Endothelial cell of umbilical vein (primary cell): ENCODE measurements around the gene WDR86. TPM values are rescaled to one million over a fixed set of nuclear protein-coding genes. Genes with fewer than 3 reads are reported as not detected.

Experiments used
- BruUV-seq: library from RNA; stranded (reverse); fragments of 400-500 nt; replicated peaks from 2 replicates; lab custom pipeline; 2021; lab: Mats Ljungman, UMichigan
- CTCF ChIA-PET: fragments of 300-600, 350-600 bp; sonication (Branson Sonifier 250); formaldehyde crosslinking; loops from one replicate; lab custom pipeline; 2021; ENCODE audit warnings: antibody characterized with exemption, inconsistent platforms; lab: Charles Lee
- POLR2A ChIA-PET: fragments of 300-600, 350-600 bp; sonication (Branson Sonifier 250); formaldehyde crosslinking; loops from one replicate; lab custom pipeline; 2021; ENCODE audit warnings: antibody characterized with exemption, inconsistent platforms; lab: Charles Lee
- DNase-seq: peaks from one replicate; pipeline ENCODE4 v3.0.0-alpha.2; 2011; ENCODE audit warnings: low read depth, low spot score
- FAIRE-seq: peaks from 2 replicates; lab custom pipeline; 2011; peaks lifted over from hg19 to GRCh38; lab: Jason Lieb, UNC
- H2AFZ ChIP-seq: 2 replicates; pipeline ENCODE4 v1.6.0; 2012; ENCODE audit warnings: low read depth, low read length, control low read depth, inconsistent platforms
- H3K27ac ChIP-seq: 2 replicates; pipeline ENCODE4 v1.5.1; 2011; ENCODE audit warnings: low read depth, mild to moderate bottlenecking, control low read depth, low read length, moderate library complexity; ENCODE audit not compliant: insufficient read depth
- H3K27me3 ChIP-seq, 2 experiments: 2 replicates each; pipeline versions ENCODE4 v1.6.0 to v1.6.1; 2011; ENCODE audit warnings: low read length in 2 of 2, mixed read lengths in 1 of 2; ENCODE audit not compliant: control insufficient read depth in 2 of 2, insufficient read depth in 2 of 2
- H3K36me3 ChIP-seq, 2 experiments: 2 replicates in 1 of 2; 3 replicates in 1 of 2; pipeline ENCODE4 v1.5.1; 2011; ENCODE audit warnings: low read length in 2 of 2, mild to moderate bottlenecking in 1 of 2, moderate library complexity in 1 of 2; ENCODE audit not compliant: control insufficient read depth in 2 of 2, insufficient read depth in 2 of 2; ENCODE audit errors: extremely low read depth in 1 of 2
- H3K4me1 ChIP-seq: 3 replicates; pipeline ENCODE4 v1.5.1; 2011; ENCODE audit warnings: mild to moderate bottlenecking, low read length; ENCODE audit not compliant: control insufficient read depth, insufficient read depth; ENCODE audit errors: extremely low read depth
- H3K4me2 ChIP-seq: 2 replicates; pipeline ENCODE4 v1.6.1; 2011; ENCODE audit warnings: low read length, control low read depth, mixed read lengths; ENCODE audit not compliant: insufficient read depth
- H3K4me3 ChIP-seq, 3 experiments: fragments of 200-600 bp in 1 of 3; sonication (generic), shearing (Covaris generic) in 1 of 3; replicated peaks in 1 of 3; 2 replicates each; pipeline ENCODE4 v1.5.1; 2011 to 2016; ENCODE audit warnings: control low read depth in 3 of 3, low read length in 3 of 3, mild to moderate bottlenecking in 2 of 3, inconsistent platforms in 1 of 3, low read depth in 1 of 3, moderate library complexity in 1 of 3; ENCODE audit not compliant: insufficient read depth in 1 of 3
- H3K79me2 ChIP-seq: 2 replicates; pipeline ENCODE4 v1.6.0; 2012; ENCODE audit warnings: low read length, inconsistent platforms; ENCODE audit not compliant: control insufficient read depth, insufficient read depth
- H3K9ac ChIP-seq: replicated peaks from 2 replicates; pipeline ENCODE3; 2011; ENCODE audit warnings: low read length, control low read depth; ENCODE audit not compliant: insufficient read depth; ENCODE audit errors: extremely low read depth
- H3K9me1 ChIP-seq: replicated peaks from 3 replicates; pipeline ENCODE4 v1.6.0; 2011; ENCODE audit warnings: mild to moderate bottlenecking, low read length; ENCODE audit not compliant: control insufficient read depth, insufficient read depth; ENCODE audit errors: extremely low read depth
- H3K9me3 ChIP-seq: replicated peaks from 2 replicates; pipeline ENCODE4 v1.5.1; 2012; ENCODE audit warnings: low read length, inconsistent platforms; ENCODE audit not compliant: control insufficient read depth, insufficient read depth
- H4K20me1 ChIP-seq: replicated peaks from 2 replicates; pipeline ENCODE3; 2011; ENCODE audit warnings: mild to moderate bottlenecking, low read length; ENCODE audit not compliant: control insufficient read depth, insufficient read depth; ENCODE audit errors: extremely low read depth
- CTCF ChIP-seq, 2 donors: IDR thresholded peaks; 1 replicate in 1 of 2; 2 replicates in 1 of 2; pipeline ENCODE4 v1.5.1; 2011; ENCODE audit warnings: low read length in 2 of 2, mild to moderate bottlenecking in 2 of 2, moderate library complexity in 2 of 2, control low read depth in 1 of 2, inconsistent platforms in 1 of 2, low read depth in 1 of 2; ENCODE audit not compliant: insufficient read depth in 1 of 2; ENCODE audit errors: extremely low read depth in 1 of 2
- EZH2 ChIP-seq: IDR thresholded peaks from 2 replicates; pipeline ENCODE4 v1.6.1; 2012; ENCODE audit warnings: borderline replicate concordance, low read depth, mild to moderate bottlenecking, moderate library complexity, low read length, inconsistent platforms; ENCODE audit not compliant: severe bottlenecking
- FOS ChIP-seq: IDR thresholded peaks from 2 replicates; pipeline ENCODE4 v1.6.1; 2011; ENCODE audit warnings: mild to moderate bottlenecking, low read length, moderate library complexity, borderline replicate concordance; ENCODE audit not compliant: insufficient read depth
- GATA2 ChIP-seq: IDR thresholded peaks from 2 replicates; pipeline ENCODE4 v1.7.0; 2011; ENCODE audit warnings: low read depth, mild to moderate bottlenecking, moderate library complexity, mixed read lengths, low read length; ENCODE audit not compliant: insufficient read length, insufficient read depth
- JUN ChIP-seq: IDR thresholded peaks from 2 replicates; pipeline ENCODE4 v1.6.1; 2011; ENCODE audit warnings: borderline replicate concordance, low read depth; ENCODE audit not compliant: insufficient read length, insufficient read depth
- MAX ChIP-seq: IDR thresholded peaks from 2 replicates; pipeline ENCODE4 v1.6.1; 2011; ENCODE audit not compliant: insufficient read depth, insufficient read length
- MYC ChIP-seq: IDR thresholded peaks from one replicate; pipeline ENCODE4 v1.6.1; 2011; ENCODE audit warnings: mild to moderate bottlenecking, low read depth, low read length
- POLR2A ChIP-seq: IDR thresholded peaks from 2 replicates; pipeline ENCODE4 v1.6.1; 2012; ENCODE audit warnings: low read depth, mild to moderate bottlenecking, control low read depth, low read length
- POLR2AphosphoS5 ChIP-seq: IDR thresholded peaks from 2 replicates; pipeline ENCODE4 v1.6.1; 2012; ENCODE audit warnings: low read depth, mild to moderate bottlenecking, control low read depth, low read length, moderate library complexity; ENCODE audit not compliant: insufficient read depth
- dilution Hi-C: fragments of 300-500 bp; cut with MboI; formaldehyde crosslinking; loops from one replicate; pipeline ENCODE4 v1.15.0; 2019; ENCODE audit warnings: low sequenced_read_pairs; ENCODE audit not compliant: extremely low pct_ligation_motif_present
- intact Hi-C: fragments of 100-400 bp; cut with micrococcal nuclease; formaldehyde crosslinking; loops from one replicate; pipeline ENCODE4 v1.10.0; 2022
- polyA plus RNA-seq, 4 experiments: library from polyadenylated mRNA; depleted of rRNA in 3 of 4; stranded (reverse) in 3 of 4; unstranded in 1 of 4; fragments of >200 nt; gene quantifications; 2 replicates each; pipeline versions ENCODE4 v1.2.1 to v1.2.3, GENCODE V29; 2011 to 2012; ENCODE audit warnings: missing spikeins in 1 of 4
- total RNA-seq: library from RNA; stranded (reverse); gene quantifications from 2 replicates; pipeline ENCODE4 v1.2.3, GENCODE V29; 2021

WDR86 gene
- total and polyA plus RNA-seq, 2 donors (not counting 3 experiments of a cell fraction or from before 2014, with no cell fraction given): not detected

- no TSS peak for BruUV-seq
- Histone ChIP-seq H4K20me1 (no peaks in the 10 kb centered on the region), H3K36me3 (no peaks in the 10 kb centered on the region), H3K4me2 (no peak overlapping the region), H3K9me1 (no peaks in the 10 kb centered on the region), H3K9me3 (no peaks in the 10 kb centered on the region), H3K4me1 (no peaks in the 10 kb centered on the region), H3K9ac (no peak overlapping the region), H3K79me2 (no peaks in the 10 kb centered on the region), H3K27ac (no peak overlapping the region), H3K27me3 (peaks cover 43 to 53% of the 10 kb centered on the region in 2 experiments), H2AFZ (no peak overlapping the region), H3K4me3 (no peak overlapping the region)
- intact Hi-C loops (no loop called here), dilution Hi-C loops (no loop called here)
- TF ChIP-seq MAX: no peak
- no peak for TF ChIP-seq GATA2
- no peak for TF ChIP-seq MYC
- no peak for TF ChIP-seq JUN
- no peak for TF ChIP-seq POLR2A
- TF ChIP-seq EZH2: no peak
- TF ChIP-seq FOS: no peak
- no peak for FAIRE-seq
- ChIA-PET CTCF (no interaction called here), POLR2A (no interaction called here)
- DNase-seq: no peak
These were observed 785 bp downstream of the WDR86 start for GRCh38 chr7:151408839-151409666.

GRCh38 chr7:151408498-151408838 lies 1.4 kb downstream of the WDR86 start:
- ChIA-PET POLR2A (no interaction called here), CTCF (no interaction called here)
- Histone ChIP-seq H4K20me1 (no peaks in the 10 kb centered on the region), H3K4me2 (no peak overlapping the region), H3K79me2 (no peaks in the 10 kb centered on the region), H3K9me1 (no peaks in the 10 kb centered on the region), H3K4me1 (no peaks in the 10 kb centered on the region), H2AFZ (no peak overlapping the region), H3K27me3 (peaks cover 42 to 50% of the 10 kb centered on the region in 2 experiments), H3K9ac (no peak overlapping the region), H3K36me3 (no peaks in the 10 kb centered on the region), H3K4me3 (no peak overlapping the region), H3K9me3 (no peaks in the 10 kb centered on the region), H3K27ac (no peak overlapping the region)
- dilution Hi-C loops (no loop called here), intact Hi-C loops (no loop called here)
- no peak for FAIRE-seq
- no peak for DNase-seq
- no peak for TF ChIP-seq EZH2
- no peak for TF ChIP-seq JUN
- no peak for TF ChIP-seq CTCF (IDR thresholded peaks at IDR 0.05; ENCODE audit: extremely low read depth in 1 of 2, insufficient read depth in 1 of 2, low read depth in 1 of 2, low read length in 2 of 2)
- TF ChIP-seq MAX: no peak
- no peak for TF ChIP-seq MYC
- TF ChIP-seq POLR2AphosphoS5: no peak
- no peak for TF ChIP-seq POLR2A
- no TSS peak for BruUV-seq
